Suppressor macrophage treated with lipopolysaccharide for 4 hours (primary cell): ENCODE data around the gene NT5C2.
"Not testable (repeated sequence)": the region's sequence is repeated elsewhere in the genome, so short reads cannot be mapped to it uniquely, and the experiment has no call there.

Experiments
- DNase-seq: peaks from one replicate; pipeline ENCODE4 v3.0.0-alpha.2; 2020

The NT5C2 gene

DNA sequence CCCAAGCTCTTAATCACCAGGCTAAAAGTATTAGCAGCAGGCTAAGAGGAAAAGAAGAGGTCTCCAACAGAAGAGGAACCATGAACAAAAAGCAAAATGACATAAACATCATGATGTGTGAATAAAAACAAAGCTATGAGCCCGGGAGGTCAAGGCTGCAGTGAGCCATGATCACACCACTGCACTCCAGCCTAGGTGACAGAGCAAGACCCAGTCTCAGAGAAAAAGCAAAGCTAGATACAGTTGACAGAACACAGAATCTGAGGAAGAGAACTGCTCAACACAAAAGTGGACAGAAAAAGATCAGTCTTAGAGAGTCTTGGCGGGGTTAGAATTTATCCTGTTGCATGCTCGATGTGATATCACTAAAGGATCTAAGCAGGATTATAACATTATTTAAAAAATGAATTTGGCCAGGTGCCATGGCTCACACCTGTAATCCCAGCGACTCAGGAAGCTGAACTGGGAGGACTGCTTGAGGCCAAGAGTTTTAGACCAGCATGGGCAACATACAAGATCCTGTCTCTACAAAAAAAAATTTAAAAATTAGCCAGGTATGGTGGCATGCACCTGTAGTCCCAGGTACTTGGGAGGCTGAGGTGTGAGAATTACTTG, 37.5 kb downstream of the NT5C2 start:
- DNase-seq = peak; percentile 60

DNA sequence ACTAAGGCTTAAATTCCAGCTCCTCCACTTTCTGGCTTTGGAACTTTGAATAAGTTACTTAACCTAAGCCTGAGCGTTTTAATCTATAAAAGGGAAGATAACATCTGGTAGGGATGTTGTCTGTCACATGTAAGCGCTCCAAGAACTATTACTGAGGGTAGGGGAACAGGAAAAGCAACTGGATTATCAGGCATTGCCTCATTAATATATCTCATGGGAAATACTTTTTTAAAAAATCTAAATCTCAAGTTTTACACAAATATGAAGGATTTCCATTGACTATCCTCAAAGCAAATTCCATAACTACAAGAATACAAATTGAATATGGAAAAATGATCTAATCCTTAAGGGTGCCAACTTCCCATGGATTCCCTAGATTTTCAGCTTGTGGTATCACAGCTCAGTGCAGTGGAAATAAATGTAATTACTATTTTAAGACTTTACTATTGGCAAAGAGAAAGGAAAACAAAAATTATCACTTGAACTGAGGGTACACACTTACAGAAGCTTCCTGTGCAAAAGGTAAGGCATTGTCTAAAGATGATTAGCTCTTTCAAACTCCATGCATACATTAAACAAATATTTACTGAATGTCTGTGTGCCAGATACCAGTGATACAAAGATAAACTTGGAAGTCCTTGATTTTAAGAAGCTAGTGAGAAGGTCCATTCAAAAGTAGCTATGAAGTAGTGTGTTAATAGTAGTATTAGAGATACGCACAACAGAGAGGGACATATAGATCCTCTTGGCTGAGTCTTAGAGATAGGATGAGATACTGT, 38.4 kb downstream of the NT5C2 start:
- no peak for DNase-seq

DNA sequence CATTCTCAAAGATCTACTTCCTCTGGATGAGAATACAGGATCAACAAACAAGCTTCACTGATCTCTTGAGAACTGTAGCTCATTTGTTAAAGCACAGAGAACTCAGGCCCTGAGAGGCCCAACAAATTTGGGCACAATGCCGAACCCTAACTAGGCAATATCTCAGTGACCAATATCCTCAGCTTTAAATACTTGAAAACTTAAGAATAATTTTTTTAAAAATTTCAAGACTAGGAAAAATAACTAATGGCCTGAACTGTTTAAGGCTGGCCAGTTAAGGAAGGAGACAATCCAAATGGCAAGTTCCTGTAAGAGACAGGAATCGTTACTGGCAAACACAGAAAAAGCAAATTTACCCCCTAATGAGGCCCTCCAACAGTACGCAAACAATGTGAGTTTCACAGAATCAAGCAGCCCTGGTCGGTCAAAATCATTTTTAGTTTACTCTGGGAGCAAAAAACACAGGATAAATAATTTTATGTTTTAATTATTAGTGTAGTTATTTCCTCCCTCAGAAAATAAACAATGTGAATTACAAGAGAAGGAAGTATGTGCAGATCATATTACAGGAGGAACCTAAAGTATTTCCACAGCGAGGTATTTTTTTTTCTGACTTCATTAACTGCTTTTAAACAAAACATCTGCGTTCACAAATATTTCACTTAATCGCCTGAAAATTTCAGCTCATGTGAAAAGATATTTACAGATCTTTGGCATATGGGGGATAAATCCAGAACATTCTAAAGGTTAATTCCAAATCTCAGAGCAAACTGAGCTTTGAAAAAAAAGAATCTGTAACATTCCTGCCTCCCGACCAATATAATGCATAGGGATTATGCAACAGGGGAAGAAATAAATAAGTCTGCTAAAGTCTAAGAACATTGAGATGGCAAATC, 39.5 kb downstream of the NT5C2 start:
- no peak for DNase-seq

DNA sequence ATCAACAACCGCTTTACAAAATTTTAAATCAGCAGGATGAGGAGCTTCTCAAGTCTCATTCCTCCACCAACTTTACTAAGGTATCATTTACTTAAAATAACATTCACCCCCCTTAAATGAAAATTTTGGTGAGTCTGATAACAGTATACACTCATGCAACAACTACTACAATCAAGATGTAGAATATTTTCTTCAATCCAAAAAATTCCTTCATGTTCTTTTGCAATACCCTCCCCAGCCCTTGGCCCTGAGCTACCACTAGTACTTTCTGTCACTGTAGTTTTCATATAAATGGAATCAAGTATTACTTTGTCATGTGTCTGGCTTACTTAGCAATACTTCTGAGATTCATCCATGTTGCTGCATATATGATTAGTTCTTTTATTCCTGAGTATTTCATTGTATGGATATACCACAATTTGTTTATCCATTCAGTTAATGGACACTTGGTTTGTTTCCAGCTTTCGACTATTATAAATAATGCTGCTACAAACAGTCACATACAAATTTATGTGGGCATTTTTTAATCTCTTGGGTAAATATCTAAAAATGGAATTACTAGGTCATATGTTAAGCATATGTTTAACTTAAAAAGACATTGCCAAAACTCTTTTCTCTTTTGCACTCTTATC, 43.0 kb downstream of the NT5C2 start:
- no peak for DNase-seq

DNA sequence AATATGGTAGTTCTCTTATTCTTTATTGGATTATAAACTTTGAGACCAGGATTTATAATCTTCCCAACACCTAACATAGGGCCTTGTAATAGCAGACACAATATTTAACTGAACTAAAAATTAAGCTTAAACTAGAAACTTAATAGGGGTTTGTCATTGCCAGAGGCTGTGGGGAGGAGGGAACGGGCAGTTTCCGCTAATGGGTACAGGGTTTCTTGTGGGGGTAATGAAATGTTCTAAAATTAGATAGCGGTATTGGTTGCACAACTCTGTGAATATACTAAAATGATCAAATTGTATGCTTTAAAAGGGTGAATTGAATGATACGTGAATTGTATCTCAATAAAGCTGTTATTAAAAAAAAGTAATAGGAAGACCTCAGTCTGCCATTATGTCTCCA, 45.4 kb downstream of the NT5C2 start:
- no peak for DNase-seq

DNA sequence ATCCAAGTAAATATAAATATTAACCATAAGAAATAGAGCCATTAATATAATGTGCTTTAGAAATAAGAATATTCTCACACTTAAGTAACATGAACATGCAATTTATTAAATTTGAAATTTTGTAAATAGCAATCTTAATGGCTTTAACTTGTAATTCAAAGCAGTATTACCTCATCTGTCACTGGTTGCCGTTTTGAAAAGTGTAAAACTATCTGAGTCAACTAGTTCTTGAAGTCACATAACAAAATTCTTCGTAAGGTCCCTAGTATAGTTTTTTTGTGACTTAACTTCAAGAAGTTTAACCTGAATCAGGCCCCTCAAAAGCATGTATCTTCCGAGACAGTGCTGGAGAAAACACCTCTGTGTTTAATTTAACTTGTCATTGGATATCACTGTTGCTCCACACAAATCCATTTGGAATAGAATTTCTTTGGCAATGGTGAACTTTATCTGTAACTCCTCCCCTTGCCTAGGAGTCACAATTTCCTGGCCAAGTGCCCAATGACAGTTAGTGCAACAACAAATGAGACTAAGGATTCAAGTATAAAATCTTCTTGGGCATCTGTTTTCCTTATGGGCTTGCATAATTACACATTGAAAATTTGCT, 47.1 kb downstream of the NT5C2 start:
- DNase-seq = peak; percentile 40

DNA sequence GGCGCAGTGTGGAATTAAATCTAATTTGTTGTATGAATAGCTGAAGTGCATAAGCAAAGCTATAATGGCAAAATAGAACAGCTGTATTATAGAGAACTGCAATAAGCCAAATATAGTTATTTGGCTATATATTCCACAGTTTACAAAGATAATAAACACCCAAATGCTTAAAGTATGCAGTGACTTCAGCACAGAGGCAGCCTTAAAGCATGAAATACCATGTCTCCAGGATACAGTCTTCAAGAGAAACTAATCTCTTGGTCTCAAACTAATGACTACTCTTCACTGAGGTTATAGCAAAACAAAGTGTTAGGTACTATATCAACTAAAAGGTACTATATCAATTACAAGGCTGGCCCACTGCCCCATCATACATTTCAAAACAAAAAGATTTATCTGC, 48.0 kb downstream of the NT5C2 start:
- no peak for DNase-seq

DNA sequence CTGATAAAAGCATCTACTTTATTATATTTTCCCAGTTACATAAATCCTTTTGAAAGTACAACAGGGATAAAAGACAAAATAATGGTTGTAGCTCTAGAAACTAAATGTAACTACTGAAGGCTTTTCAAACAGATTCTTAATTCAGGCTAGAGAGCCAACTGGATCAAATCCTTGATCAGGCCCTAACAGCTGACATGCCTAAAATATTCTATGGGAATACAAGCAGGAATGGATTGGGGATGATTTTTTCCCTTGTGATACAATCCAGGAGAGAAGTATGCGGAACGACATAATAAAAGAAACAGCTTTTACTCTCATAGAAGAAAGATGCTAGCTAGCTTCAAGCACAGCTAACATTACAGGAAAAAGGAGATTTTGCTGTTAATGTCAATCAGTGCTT, 49.0 kb downstream of the NT5C2 start:
- DNase-seq = no peak

DNA sequence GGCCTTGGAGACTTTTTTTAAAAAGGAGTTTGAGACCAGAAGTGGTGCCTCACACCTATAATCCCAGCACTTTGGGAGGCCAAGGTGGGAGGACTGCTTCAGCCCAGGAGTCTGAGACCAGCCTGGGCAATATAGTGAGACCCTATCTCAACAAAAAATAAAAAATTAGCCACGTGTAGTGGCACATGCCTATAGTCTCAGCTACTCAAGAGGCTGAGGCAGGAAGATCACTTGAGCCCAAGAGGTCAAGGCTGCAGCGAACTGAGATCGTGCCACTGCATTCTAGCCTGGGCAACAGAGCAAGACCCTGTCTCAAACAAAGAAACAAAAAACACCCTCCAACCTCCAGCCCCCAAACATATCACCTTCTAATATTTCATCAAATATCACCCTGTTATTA, 49.4 kb downstream of the NT5C2 start:
- DNase-seq = not testable (repeated sequence)

DNA sequence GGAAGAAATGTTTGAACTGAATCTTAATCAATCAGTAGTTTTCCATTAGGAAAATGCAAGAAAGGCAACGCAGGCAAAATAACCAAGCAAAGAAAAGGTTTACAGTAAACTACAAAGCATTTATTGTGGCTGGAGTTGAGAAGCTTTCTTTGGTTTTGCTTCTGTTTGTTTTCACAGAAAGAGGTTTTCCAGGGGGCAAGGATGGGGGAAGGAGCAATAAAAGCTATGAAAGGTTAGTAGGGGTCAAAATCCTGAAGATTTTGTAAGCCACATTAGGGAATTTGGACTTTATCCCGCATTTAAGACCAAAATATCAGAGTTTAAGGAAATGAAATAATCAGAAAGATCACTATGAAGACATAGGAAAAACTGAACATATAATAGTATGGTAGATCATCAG, 51.1 kb downstream of the NT5C2 start:
- DNase-seq = no peak

DNA sequence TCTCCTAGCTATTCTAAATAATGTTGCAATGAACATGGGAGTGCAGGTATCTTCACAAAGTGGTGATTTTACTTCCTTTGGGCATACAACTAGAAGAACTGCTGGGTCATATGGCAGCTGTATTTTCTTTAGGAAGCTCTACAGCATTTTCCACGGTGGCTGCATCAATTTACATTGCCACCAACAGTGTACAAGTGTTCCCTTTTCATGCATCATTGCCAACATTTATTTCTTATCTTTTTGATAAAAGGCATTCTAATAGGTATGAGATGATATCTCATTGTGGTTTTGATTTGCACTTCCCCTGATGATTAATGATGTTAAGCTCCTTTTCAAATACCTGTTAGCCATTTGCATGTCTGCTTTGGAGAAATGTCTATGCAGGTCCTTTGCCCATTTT, 52.6 kb downstream of the NT5C2 start:
- no peak for DNase-seq

DNA sequence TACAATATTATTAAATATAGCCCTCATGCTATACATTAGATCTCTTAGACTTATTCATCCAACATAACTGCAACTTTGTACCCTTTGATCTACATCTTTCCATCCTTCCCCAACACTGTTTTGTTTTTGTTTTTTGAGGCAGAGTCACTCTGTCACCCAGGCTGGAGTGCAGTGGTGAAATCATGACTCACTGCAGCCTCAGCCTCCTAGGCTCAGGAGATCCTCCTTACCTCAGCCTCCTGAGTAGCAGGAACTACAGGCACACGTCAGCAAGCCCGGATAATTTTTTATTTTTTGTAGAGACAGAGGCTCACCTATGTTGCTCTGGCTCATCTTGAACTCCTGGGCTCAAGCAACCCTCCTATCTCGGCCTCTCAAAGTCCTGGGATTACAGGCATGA, 53.3 kb downstream of the NT5C2 start:
- DNase-seq = peak; percentile 40

DNA sequence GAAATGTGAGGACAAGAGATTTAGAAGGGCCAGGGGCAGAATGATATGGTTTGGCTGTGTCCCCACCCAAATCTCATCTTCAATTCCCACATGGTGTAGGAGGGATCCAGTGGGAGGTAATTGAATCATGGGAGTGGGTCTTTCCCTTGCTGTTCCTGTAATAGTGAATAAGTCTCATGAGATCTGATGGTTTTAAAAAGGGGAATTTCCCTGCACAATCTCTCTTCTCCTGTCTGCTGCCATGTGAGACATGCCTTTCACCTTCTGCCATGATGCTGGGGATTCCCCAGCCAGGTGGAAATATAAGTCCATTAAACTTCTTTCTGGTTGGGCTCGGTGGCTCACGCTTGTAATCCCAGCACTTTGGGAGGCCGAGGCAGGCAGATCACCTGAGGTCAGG, 57.9 kb downstream of the NT5C2 start:
- peak; percentile 43 for DNase-seq

DNA sequence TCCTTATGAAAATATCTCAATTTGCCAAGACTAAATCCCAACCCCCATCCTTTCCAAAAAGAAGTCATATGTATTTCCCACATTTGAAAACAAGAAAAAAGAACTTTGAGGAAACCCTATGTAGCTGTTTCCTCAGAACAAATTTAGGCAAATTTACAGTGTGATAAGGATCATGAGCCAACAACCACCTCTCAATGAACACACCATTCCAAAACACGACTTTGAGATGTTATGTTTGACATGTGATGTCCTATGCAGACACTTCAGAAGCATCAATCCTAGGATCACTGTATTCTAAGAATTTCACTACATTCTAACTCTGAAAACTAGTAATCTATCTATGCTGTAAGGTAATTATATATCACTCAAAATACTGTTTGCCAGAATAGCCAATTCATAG, 62.2 kb downstream of the NT5C2 start:
- no peak for DNase-seq

DNA sequence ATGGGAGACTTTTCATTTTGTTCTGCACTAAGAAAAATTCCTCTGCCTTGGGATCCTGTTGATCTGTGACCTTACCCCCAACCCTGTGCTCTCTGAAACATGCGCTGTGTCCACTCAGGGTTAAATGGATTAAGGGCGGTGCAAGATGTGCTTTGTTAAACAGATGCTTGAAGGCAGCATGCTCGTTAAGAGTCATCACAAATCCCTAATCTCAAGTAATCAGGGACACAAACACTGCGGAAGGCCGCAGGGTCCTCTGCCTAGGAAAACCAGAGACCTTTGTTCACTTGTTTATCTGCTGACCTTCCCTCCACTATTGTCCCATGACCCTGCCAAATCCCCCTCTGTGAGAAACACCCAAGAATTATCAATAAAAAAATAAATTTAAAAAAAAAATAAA, 62.9 kb downstream of the NT5C2 start:
- not testable (repeated sequence) for DNase-seq

DNA sequence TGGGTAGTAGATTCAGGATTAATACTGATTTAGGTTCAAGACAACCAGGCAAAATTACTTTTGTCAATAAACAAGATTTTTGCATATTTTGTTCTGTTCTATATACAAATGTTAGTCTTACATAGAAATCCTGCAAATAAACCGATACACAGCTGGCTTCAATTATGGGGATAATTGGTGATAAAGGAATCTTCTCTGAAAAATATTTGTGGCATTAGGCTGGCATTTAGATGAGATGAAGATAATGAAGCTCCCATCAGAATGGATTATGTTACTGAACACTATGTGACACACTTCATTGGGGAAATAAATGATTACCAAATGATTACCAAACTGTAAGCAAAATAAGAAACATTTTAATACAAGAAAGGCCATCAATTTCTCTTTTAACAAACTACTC, 65.8 kb downstream of the NT5C2 start:
- no peak for DNase-seq

DNA sequence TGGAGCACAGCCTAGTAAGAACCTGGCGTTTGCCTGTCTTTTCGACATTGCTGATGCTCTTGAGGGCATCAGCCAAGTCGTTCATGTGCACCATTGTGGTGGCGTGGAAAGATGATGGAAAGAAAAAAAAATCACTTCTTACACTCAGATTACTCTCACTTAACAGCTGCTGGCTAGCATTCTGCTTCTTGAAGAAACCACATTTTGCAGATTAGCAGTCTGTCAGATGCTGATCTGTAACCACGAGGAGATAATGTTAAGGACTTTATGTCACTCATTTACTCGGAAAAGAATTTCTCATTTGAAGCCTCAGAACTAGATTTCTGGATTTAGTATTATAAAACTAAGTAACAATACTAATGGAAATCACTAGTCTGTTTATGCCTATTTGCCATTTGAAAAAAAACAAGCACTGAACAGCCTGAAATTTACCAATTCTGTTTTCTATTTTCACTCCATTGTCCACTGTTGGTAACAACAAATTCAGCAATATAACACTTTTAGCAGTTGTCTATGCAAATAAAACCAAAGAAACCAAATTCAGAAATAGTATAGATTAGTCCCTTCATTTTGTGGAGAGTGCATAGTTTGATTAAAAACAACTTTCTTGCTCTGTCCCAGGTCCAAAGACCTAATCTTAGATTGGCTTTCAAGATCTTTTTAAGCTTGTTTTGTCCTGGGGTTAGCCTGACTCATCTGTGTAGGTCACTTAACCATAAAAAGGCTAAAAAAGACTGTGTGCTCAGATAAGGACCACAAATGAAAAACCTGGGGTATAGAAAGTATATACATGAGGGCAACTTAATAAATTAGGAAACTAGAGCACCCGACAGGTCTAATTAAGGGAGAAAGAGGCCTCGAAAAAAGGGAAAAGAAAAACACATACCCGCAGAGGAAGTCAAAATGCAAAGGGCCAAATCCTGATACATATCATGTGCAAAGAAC, 67.5 kb downstream of the NT5C2 start:
- DNase-seq = no peak

DNA sequence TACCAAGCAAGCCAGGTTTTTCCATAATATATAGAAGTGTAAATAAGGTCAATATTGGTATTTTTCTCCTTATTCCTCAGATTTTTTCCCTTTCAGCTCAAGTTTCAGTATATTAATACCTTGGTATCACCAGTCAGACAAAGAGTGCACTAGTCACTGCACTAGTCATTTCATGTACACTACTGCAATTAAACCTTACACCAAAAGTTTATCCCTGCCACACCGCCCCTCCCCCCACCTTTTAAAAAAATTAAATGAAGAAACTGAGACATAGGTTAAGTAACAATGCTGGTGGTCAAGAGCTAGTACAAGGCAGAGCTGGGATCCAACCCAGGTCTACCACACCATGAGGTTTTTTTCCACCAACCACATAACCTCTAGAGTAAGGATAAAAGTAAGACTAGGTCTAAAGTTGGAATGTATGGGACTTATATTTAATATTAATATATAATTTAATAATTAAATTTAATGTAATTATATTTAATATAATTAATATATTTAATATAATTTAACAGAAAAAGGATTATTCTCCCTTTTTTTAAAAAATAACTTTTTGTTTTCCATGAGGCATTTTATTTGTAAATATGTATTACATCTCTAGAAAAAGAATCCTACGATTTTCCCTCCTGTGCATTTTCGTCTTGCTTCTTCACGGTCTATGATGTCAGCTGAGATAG, 68.5 kb downstream of the NT5C2 start:
- no peak for DNase-seq

DNA sequence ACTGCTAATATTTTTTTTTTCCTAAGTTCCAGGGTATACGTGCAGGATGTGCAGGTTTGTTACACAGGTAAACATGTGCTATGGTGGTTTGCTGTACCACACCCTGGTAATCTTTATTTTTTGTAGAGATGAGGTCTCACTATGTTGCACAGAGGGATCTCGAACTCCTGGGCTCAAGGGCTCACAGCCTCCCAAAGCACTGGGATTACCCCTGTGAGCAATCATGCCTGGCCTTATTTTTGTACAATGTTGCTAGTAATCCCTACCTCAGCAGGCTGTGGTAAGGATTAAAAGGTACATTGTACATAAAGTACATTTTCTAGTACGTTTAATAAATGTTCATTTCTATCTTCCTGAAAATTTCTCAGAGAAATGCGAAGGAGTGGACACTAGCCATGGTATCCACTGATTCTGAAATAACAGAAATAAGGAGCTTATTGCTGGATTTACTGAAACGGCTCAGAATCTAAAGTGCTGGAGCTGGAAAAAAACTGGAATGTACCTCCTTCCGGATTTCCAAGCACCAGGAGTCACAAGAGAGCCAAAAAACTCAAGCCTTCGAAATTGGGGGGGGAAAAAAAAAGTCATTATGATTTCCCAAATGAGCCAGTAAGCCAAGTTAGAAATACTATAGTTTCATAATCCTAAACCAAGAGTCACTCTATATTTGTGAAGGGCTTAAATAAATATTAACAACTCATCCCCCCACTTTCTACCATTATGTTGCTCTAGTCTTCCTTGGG, 69.6 kb downstream of the NT5C2 start:
- no peak for DNase-seq
